Loucy (cell line): ENCODE data around the gene CAPN14.

Experiments used
- H2AFZ ChIP-seq: fragments of 200-600 bp; sonication (generic); 2 replicates; pipeline ENCODE4 v1.6.0; 2016; ENCODE audit warnings: antibody characterized with exemption, mild to moderate bottlenecking, low read length, moderate library complexity
- H3F3A ChIP-seq: fragments of 200-600 bp; 2 replicates; pipeline ENCODE4 v1.6.0; 2016; ENCODE audit warnings: antibody characterized with exemption, low read depth, mild to moderate bottlenecking
- H3K27me3 ChIP-seq: fragments of 200-600 bp; sonication (generic); 2 replicates; pipeline ENCODE4 v1.6.1; 2014; ENCODE audit warnings: low read length, mild to moderate bottlenecking; ENCODE audit not compliant: insufficient read depth, poor library complexity, severe bottlenecking
- H3K36me3 ChIP-seq: fragments of 200-600 bp; sonication (generic); 2 replicates; pipeline ENCODE4 v1.6.1; 2016; ENCODE audit warnings: low read length; ENCODE audit not compliant: insufficient read depth
- H3K4me1 ChIP-seq: fragments of 200-600 bp; sonication (generic); 2 replicates; pipeline ENCODE4 v1.5.1; 2014; ENCODE audit warnings: low read length, mild to moderate bottlenecking; ENCODE audit not compliant: insufficient read depth, poor library complexity, severe bottlenecking
- H3K4me2 ChIP-seq: fragments of 200-600 bp; sonication (generic); 2 replicates; pipeline ENCODE4 v1.6.0; 2014; ENCODE audit warnings: antibody characterized with exemption, low read length, low read depth, mild to moderate bottlenecking; ENCODE audit not compliant: poor library complexity, severe bottlenecking
- H3K4me3 ChIP-seq: fragments of 200-600 bp; sonication (generic); 2 replicates; pipeline ENCODE4 v1.5.1; 2014; ENCODE audit warnings: low read length, mild to moderate bottlenecking, mixed read lengths; ENCODE audit not compliant: poor library complexity, severe bottlenecking
- H3K79me2 ChIP-seq: fragments of 200-600 bp; sonication (generic); 2 replicates; pipeline ENCODE4 v1.6.1; 2014; ENCODE audit warnings: low read length; ENCODE audit not compliant: insufficient read depth
- H3K9ac ChIP-seq: fragments of 200-600 bp; sonication (generic); 2 replicates; pipeline ENCODE4 v1.6.0; 2014; ENCODE audit warnings: mild to moderate bottlenecking, low read depth, low read length, moderate library complexity; ENCODE audit not compliant: poor library complexity, severe bottlenecking
- H3K9me2 ChIP-seq: fragments of 200-600 bp; sonication (generic); replicated peaks from 2 replicates; pipeline ENCODE4 v1.6.1; 2016; ENCODE audit warnings: low read depth, low read length, mixed read lengths
- H3K9me3 ChIP-seq: fragments of 200-600 bp; sonication (generic); 2 replicates; pipeline ENCODE4 v1.6.1; 2014; ENCODE audit warnings: mild to moderate bottlenecking, antibody characterized with exemption, low read length, low read depth; ENCODE audit not compliant: insufficient read depth
- H4K20me1 ChIP-seq: fragments of 200-600 bp; sonication (generic); 2 replicates; pipeline ENCODE4 v1.6.0; 2014; ENCODE audit warnings: antibody characterized with exemption, low read length, mild to moderate bottlenecking; ENCODE audit not compliant: insufficient read depth, poor library complexity, severe bottlenecking
- EZH2phosphoT487 ChIP-seq: fragments of 200-600 bp; IDR thresholded peaks from 2 replicates; pipeline ENCODE4 v1.6.1; 2018; ENCODE audit warnings: antibody characterized with exemption, mild to moderate bottlenecking, moderate library complexity, borderline replicate concordance
- TF ChIP-seq, protein P1 (sequence below): fragments of 200-600 bp; sonication (generic); conservative IDR thresholded peaks from 2 replicates; pipeline ENCODE4 v1.5.1; 2014; ENCODE audit warnings: mild to moderate bottlenecking, antibody characterized with exemption, low read length

The CAPN14 gene

GRCh38 chr2:31140151-31140550 lies 77.2 kb downstream of the CAPN14 start:
- Histone ChIP-seq H2AFZ (no peak overlapping the region), H3F3A (no peaks in the 10 kb centered on the region), H3K4me3 (no peak overlapping the region), H3K9me2 (no peaks in the 10 kb centered on the region), H3K9me3 (no peaks in the 10 kb centered on the region), H3K27me3 (peaks cover 23% of the 10 kb centered on the region), H3K4me2 (no peak overlapping the region), H3K4me1 (no peaks in the 10 kb centered on the region), H4K20me1 (no peaks in the 10 kb centered on the region), H3K79me2 (no peaks in the 10 kb centered on the region), H3K9ac (no peak overlapping the region), H3K36me3 (no peaks in the 10 kb centered on the region)
- TF ChIP-seq, protein P1, sequence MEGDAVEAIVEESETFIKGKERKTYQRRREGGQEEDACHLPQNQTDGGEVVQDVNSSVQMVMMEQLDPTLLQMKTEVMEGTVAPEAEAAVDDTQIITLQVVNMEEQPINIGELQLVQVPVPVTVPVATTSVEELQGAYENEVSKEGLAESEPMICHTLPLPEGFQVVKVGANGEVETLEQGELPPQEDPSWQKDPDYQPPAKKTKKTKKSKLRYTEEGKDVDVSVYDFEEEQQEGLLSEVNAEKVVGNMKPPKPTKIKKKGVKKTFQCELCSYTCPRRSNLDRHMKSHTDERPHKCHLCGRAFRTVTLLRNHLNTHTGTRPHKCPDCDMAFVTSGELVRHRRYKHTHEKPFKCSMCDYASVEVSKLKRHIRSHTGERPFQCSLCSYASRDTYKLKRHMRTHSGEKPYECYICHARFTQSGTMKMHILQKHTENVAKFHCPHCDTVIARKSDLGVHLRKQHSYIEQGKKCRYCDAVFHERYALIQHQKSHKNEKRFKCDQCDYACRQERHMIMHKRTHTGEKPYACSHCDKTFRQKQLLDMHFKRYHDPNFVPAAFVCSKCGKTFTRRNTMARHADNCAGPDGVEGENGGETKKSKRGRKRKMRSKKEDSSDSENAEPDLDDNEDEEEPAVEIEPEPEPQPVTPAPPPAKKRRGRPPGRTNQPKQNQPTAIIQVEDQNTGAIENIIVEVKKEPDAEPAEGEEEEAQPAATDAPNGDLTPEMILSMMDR: no peak
- no peak for TF ChIP-seq EZH2phosphoT487

GRCh38 chr2:31139671-31140070 lies 77.6 kb downstream of the CAPN14 start:
- no peak for TF ChIP-seq EZH2phosphoT487
- no peaks in the 10 kb centered on the region for H3F3A ChIP-seq
- H3K4me1 ChIP-seq: no peaks in the 10 kb centered on the region
- H3K36me3 ChIP-seq: no peaks in the 10 kb centered on the region
- no peaks in the 10 kb centered on the region for H3K79me2 ChIP-seq
- no peak overlapping the region for H3K4me2 ChIP-seq
- H3K9ac ChIP-seq: no peak overlapping the region
- no peaks in the 10 kb centered on the region for H3K9me3 ChIP-seq
- no peak overlapping the region for H3K4me3 ChIP-seq
- H3K27me3 ChIP-seq: peaks cover 23% of the 10 kb centered on the region
- no peaks in the 10 kb centered on the region for H3K9me2 ChIP-seq
- no peak overlapping the region for H2AFZ ChIP-seq
- no peaks in the 10 kb centered on the region for H4K20me1 ChIP-seq

DNA sequence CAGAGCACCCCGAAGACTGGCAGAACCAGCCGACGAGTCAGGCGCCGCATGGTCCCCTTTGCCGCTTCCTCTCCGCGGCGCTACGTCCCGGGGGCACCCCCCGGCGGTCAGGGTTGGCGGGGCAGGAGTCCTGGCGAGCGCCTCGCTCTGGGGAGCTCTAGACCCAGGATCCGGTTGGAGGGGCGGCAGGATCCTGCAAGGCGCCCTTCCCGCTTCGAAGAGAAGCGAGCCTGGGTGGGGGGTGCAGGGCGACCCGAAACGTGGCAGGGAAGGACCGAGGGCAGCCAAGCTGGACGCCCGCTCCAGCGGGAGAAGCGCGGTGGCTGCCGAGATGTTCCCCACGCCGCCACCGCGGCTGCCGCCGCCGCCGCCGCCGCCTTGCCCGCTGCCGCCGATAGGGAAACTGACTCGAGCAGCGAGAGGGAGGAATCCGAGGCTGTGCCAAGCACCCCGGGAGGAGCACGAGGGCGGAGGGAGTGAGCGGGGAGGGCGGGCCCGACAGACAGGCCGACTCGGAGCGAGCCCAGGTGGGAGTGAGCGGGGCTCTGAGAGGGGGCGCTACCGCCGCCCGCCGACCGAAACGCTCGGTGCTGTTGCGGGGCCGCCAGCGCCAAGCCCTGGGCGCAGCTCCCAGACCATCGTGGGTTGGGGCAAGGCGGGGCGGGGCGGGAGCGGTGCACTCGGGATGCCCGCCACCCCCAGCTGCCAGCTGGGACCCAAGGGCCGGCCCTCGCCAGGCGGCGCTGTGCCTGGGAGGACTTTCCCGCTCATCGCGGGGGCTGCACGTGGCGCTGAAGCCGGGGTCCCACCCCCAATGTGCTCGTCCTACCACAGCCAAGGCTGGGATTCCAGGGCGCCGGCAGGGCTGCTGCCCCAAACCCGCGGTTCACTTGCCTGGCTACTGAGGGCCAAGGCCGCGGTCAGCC lies 79.0 kb downstream of the CAPN14 start, which contains the start of gene GALNT14:
TSS of gene GALNT14 (minus strand) at position 404 of the 926 bp plus-strand sequence. CDS start at position 50, 354 bp downstream.
- H3K27me3 ChIP-seq: peaks cover 23% of the 10 kb centered on the region
- H3K36me3 ChIP-seq: no peaks in the 10 kb centered on the region
- H3K4me2 ChIP-seq: peak within 1 kb of the TSS; percentile 39
- peak within 1 kb of the TSS; percentile 73; the same call in 1 of the 2 replicates for H2AFZ ChIP-seq
- H3K79me2 ChIP-seq: no peaks in the 10 kb centered on the region
- no peak within 1 kb of the TSS for H3K9ac ChIP-seq
- no peak for TF ChIP-seq EZH2phosphoT487
- TF ChIP-seq, protein P1: no peak
- H3F3A ChIP-seq: no peaks in the 10 kb centered on the region
- no peaks in the 10 kb centered on the region for H3K9me2 ChIP-seq
- no peaks in the 10 kb centered on the region for H4K20me1 ChIP-seq
- H3K4me3 ChIP-seq: peak within 1 kb of the TSS; percentile 38
- no peaks in the 10 kb centered on the region for H3K9me3 ChIP-seq
- H3K4me1 ChIP-seq: no peaks in the 10 kb centered on the region
